HCT116 (cell line): ENCODE data around the gene HMGN2. TPM values are rescaled to one million over a fixed set of nuclear protein-coding genes. Genes with fewer than 3 reads are reported as not detected.

ENCODE experiments used
- ATAC-seq: fragments of 200-7000 bp; cut with Tn5 transposase; 2 replicates; pipeline ENCODE4 v1.9.1; 2020; ENCODE audit warnings: mild to moderate bottlenecking, moderate library complexity
- BruUV-seq: library from RNA; stranded (reverse); fragments of 400-500 nt; replicated peaks from 2 replicates; lab custom pipeline; 2021; lab: Mats Ljungman, UMichigan
- CTCF ChIA-PET: fragments of 300-600 bp; sonication (Branson Sonifier 250); formaldehyde crosslinking; loops from one replicate; lab custom pipeline; 2021; ENCODE audit warnings: antibody characterized with exemption; lab: Charles Lee
- POLR2A ChIA-PET: fragments of 300-600, 350-600 bp; sonication (Branson Sonifier 250); formaldehyde crosslinking; loops from one replicate; lab custom pipeline; 2021; ENCODE audit warnings: antibody characterized with exemption; lab: Charles Lee
- RAD21 ChIA-PET, 2 experiments: fragments of 300-600 bp; sonication (Branson Sonifier 250); formaldehyde crosslinking; loops; one replicate each; lab custom pipeline; 2023; ENCODE audit warnings: low total read pairs in 2 of 2; ENCODE audit not compliant: uncharacterized antibody in 2 of 2, unreplicated experiment in 2 of 2, low non-redundant PET in 1 of 2; lab: Charles Lee
- DNase-seq: peaks from one replicate; pipeline ENCODE4 v3.0.0-alpha.2; 2010; ENCODE audit warnings: low read depth, low spot score
- H2AFZ ChIP-seq: fragments of 200-600 bp; shearing (Covaris generic), sonication (generic); 2 replicates; pipeline ENCODE4 v1.6.1; 2017; ENCODE audit warnings: low read depth, mixed run types, mixed read lengths, antibody characterized with exemption, low read length; ENCODE audit not compliant: poor library complexity, severe bottlenecking
- H3K27ac ChIP-seq: 2 replicates; pipeline ENCODE4 v1.5.1; 2012; ENCODE audit warnings: low read depth, low read length
- H3K27me3 ChIP-seq: fragments of 200-600 bp; sonication (generic); 2 replicates; pipeline ENCODE4 v1.6.1; 2016; ENCODE audit warnings: mixed run types, low read length, mixed read lengths; ENCODE audit not compliant: insufficient read depth
- H3K36me3 ChIP-seq, 2 experiments: fragments of 200-500 bp in 1 of 2; fragments of 200-600 bp in 1 of 2; sonication (Bioruptor generic) in 1 of 2; sonication (generic) in 1 of 2; 2 replicates each; pipeline versions ENCODE4 v1.5.1 to v1.6.1; 2014 to 2016; ENCODE audit warnings: low read length in 2 of 2, inconsistent platforms in 1 of 2, mixed read lengths in 1 of 2, mixed run types in 1 of 2; ENCODE audit not compliant: insufficient read depth in 2 of 2, control insufficient read depth in 1 of 2
- H3K4me1 ChIP-seq, 2 experiments: fragments of 200-600 bp in 1 of 2; sonication (generic) in 1 of 2; 2 replicates each; pipeline versions ENCODE4 v1.5.1 to v1.6.1; 2012 to 2017; ENCODE audit warnings: low read length in 2 of 2, inconsistent platforms in 1 of 2, mild to moderate bottlenecking in 1 of 2, mixed read lengths in 1 of 2, mixed run types in 1 of 2, moderate library complexity in 1 of 2; ENCODE audit not compliant: insufficient read depth in 2 of 2, control insufficient read depth in 1 of 2
- H3K4me2 ChIP-seq: fragments of 200-600 bp; sonication (generic); 2 replicates; pipeline ENCODE4 v1.6.1; 2017; ENCODE audit warnings: mixed run types, low read length, mixed read lengths
- H3K4me3 ChIP-seq, 2 experiments: fragments of 200-600 bp in 1 of 2; sonication (generic) in 1 of 2; replicated peaks in 1 of 2; 2 replicates each; pipeline ENCODE4 v1.5.1; 2011 to 2016; ENCODE audit warnings: low read length in 2 of 2, control low read depth in 1 of 2, low read depth in 1 of 2, mild to moderate bottlenecking in 1 of 2, mixed read lengths in 1 of 2, mixed run types in 1 of 2
- H3K79me2 ChIP-seq: fragments of 200-600 bp; sonication (generic); 2 replicates; pipeline ENCODE4 v1.6.1; 2017; ENCODE audit warnings: mild to moderate bottlenecking, mixed run types, low read length, moderate library complexity, mixed read lengths; ENCODE audit not compliant: insufficient read depth
- H3K9ac ChIP-seq: fragments of 200-600 bp; sonication (generic); 2 replicates; pipeline ENCODE4 v1.6.1; 2016; ENCODE audit warnings: low read length, mixed read lengths
- H3K9me2 ChIP-seq: fragments of 200-600 bp; sonication (generic), shearing (Covaris generic); 2 replicates; pipeline ENCODE4 v1.6.1; 2017; ENCODE audit warnings: mixed run types, mild to moderate bottlenecking, moderate library complexity; ENCODE audit not compliant: insufficient read depth
- H3K9me3 ChIP-seq, 2 experiments: fragments of 200-500 bp in 1 of 2; fragments of 200-600 bp in 1 of 2; sonication (Bioruptor generic) in 1 of 2; sonication (generic) in 1 of 2; 2 replicates each; pipeline ENCODE4 v1.6.1; 2014 to 2017; ENCODE audit warnings: low read length in 2 of 2, mixed read lengths in 2 of 2, inconsistent platforms in 1 of 2, low read depth in 1 of 2, mild to moderate bottlenecking in 1 of 2, mixed run types in 1 of 2, moderate library complexity in 1 of 2; ENCODE audit not compliant: control insufficient read depth in 1 of 2, insufficient read depth in 1 of 2
- H4K20me1 ChIP-seq: fragments of 200-600 bp; sonication (generic), shearing (Covaris generic); 2 replicates; pipeline ENCODE4 v1.6.1; 2017; ENCODE audit warnings: mixed run types, mild to moderate bottlenecking, moderate library complexity; ENCODE audit not compliant: insufficient read depth
- ELF1 ChIP-seq: IDR thresholded peaks from 2 replicates; pipeline ENCODE4 v1.6.1; 2012; ENCODE audit warnings: low read depth, borderline replicate concordance
- MAX ChIP-seq: IDR thresholded peaks from 2 replicates; pipeline ENCODE4 v1.6.1; 2012
- POLR2AphosphoS5 ChIP-seq: IDR thresholded peaks from 2 replicates; pipeline ENCODE4 v1.6.1; 2011; ENCODE audit warnings: mild to moderate bottlenecking, low read depth, low read length, moderate library complexity
- REST ChIP-seq: IDR thresholded peaks from 2 replicates; pipeline ENCODE4 v1.6.1; 2012; ENCODE audit warnings: low read depth
- SIN3A ChIP-seq: IDR thresholded peaks from 2 replicates; pipeline ENCODE4 v1.6.1; 2012; ENCODE audit warnings: low read depth
- intact Hi-C: fragments of 100-400 bp; cut with micrococcal nuclease; formaldehyde crosslinking; loops from 2 replicates; pipeline ENCODE4 v1.10.0; 2022
- total RNA-seq: library from RNA; stranded (reverse); gene quantifications from one replicate; pipeline ENCODE4 v1.2.1, GENCODE V29; 2021; ENCODE audit not compliant: unreplicated experiment

Gene HMGN2
- total RNA-seq, 1 experiment from 2014 or later, result 483 TPM

- TF ChIP-seq REST, result no peak
- TF ChIP-seq POLR2AphosphoS5, result no peak
Observed at GRCh38 chr1:26477446-26478152, 5.4 kb downstream of the HMGN2 start (continued).

- peaks cover 21% of the 10 kb centered on the region for H3K79me2 ChIP-seq
- DNase-seq (no peak), ATAC-seq (no peak)
- peaks cover 18% of the 10 kb centered on the region; the same call in 1 of the 2 replicates for H4K20me1 ChIP-seq
- BruUV-seq, result no TSS peak
- H3K9ac ChIP-seq, result no peak overlapping the region
- no peak overlapping the region for H3K4me2 ChIP-seq
- H3K27me3 ChIP-seq, result no peaks in the 10 kb centered on the region
- intact Hi-C loops, result no loop called here
- H3K36me3 ChIP-seq, result peaks cover 25 to 33% of the 10 kb centered on the region in 2 experiments
- H3K9me2 ChIP-seq, result no peaks in the 10 kb centered on the region
- TF ChIP-seq ELF1 (no peak), MAX (no peak), SIN3A (no peak)
- H3K9me3 ChIP-seq, result no peaks in the 10 kb centered on the region
- ChIA-PET POLR2A (no interaction called here), CTCF (no interaction called here), RAD21 (no interaction called here)
- no peak overlapping the region for H2AFZ ChIP-seq
- no peak overlapping the region for H3K27ac ChIP-seq
- peaks cover 7 to 14% of the 10 kb centered on the region in 2 experiments for H3K4me1 ChIP-seq
- no peak overlapping the region for H3K4me3 ChIP-seq
Observed at GRCh38 chr1:26478159-26478558, 5.9 kb downstream of the HMGN2 start.
